K562 (cell line): ENCODE measurements around the gene AGAP3. TPM values are rescaled to one million over a fixed set of nuclear protein-coding genes. Genes with fewer than 3 reads are reported as not detected.

ENCODE experiments used
- BCOR ChIP-seq: fragments of 450-650 bp; IDR thresholded peaks from 2 replicates; pipeline ENCODE4 v1.6.1; 2016
- ELF4 ChIP-seq: fragments of 450-650 bp; formaldehyde crosslinking; IDR thresholded peaks from 2 replicates; pipeline ENCODE4 v1.4.0; 2022; ENCODE audit warnings: missing genetic modification characterization
- FOS ChIP-seq: IDR thresholded peaks from 3 replicates; pipeline ENCODE4 v1.6.1; 2011; ENCODE audit not compliant: insufficient read length; ENCODE audit errors: extremely low read depth
- HDAC1 ChIP-seq, 2 experiments: fragments of 450-650 bp; IDR thresholded peaks; 2 replicates each; pipeline ENCODE4 v1.6.1; 2016 to 2017; ENCODE audit warnings: inconsistent platforms in 1 of 2, mild to moderate bottlenecking in 1 of 2, moderate library complexity in 1 of 2
- L3MBTL2 ChIP-seq: fragments of 450-650 bp; IDR thresholded peaks from 2 replicates; pipeline ENCODE4 v1.6.1; 2016; ENCODE audit warnings: mild to moderate bottlenecking, moderate library complexity
- MAFG ChIP-seq: fragments of 450-650 bp; conservative IDR thresholded peaks from 2 replicates; pipeline ENCODE4 v1.6.1; 2016; ENCODE audit warnings: missing genetic modification characterization, missing compliant biosample characterization
- MED1 ChIP-seq: sonication (generic); formaldehyde crosslinking; IDR thresholded peaks from 2 replicates; pipeline ENCODE4 v1.8.1; 2023; ENCODE audit warnings: missing genetic modification reagents, borderline replicate concordance
- MTF1 ChIP-seq: fragments of 250-450 bp; sonication (Bioruptor Pico); IDR thresholded peaks from 2 replicates; pipeline ENCODE4 v1.9.0; 2021; ENCODE audit warnings: moderate library complexity, mild to moderate bottlenecking, inconsistent platforms, borderline replicate concordance
- NBN ChIP-seq: fragments of 450-650 bp; IDR thresholded peaks from 2 replicates; pipeline ENCODE4 v1.6.1; 2016; ENCODE audit warnings: low read depth, mild to moderate bottlenecking
- RBM22 ChIP-seq: fragments of 200-400 bp; formaldehyde crosslinking; IDR thresholded peaks from 2 replicates; pipeline ENCODE4 v1.6.1; 2018; ENCODE audit warnings: low read length, low read depth; ENCODE audit not compliant: poor library complexity, severe bottlenecking
- SETDB1 ChIP-seq: IDR thresholded peaks from one replicate; pipeline ENCODE4 v1.6.1; 2012; ENCODE audit warnings: low read length, control low read depth, inconsistent platforms
- SIN3B ChIP-seq: fragments of 450-650 bp; IDR thresholded peaks from 2 replicates; pipeline ENCODE4 v1.6.1; 2017; ENCODE audit warnings: low read depth, mild to moderate bottlenecking, moderate library complexity
- SMARCB1 ChIP-seq: IDR thresholded peaks from 2 replicates; pipeline ENCODE4 v1.6.1; 2011; ENCODE audit warnings: improper control_type of control experiment, low read depth; ENCODE audit not compliant: insufficient read length
- SMARCC2 ChIP-seq: fragments of 450-650 bp; IDR thresholded peaks from 2 replicates; pipeline ENCODE4 v1.6.1; 2017; ENCODE audit warnings: antibody characterized with exemption, moderate library complexity, mild to moderate bottlenecking, low read depth
- SRSF1 ChIP-seq: fragments of 200-400 bp; formaldehyde crosslinking; IDR thresholded peaks from 2 replicates; pipeline ENCODE4 v1.6.1; 2017; ENCODE audit warnings: mild to moderate bottlenecking, low read depth, low read length, moderate library complexity
- TBP ChIP-seq: optimal IDR thresholded peaks from 2 replicates; pipeline ENCODE3; 2011; ENCODE audit warnings: low read depth, low read length, improper control_type of control experiment
- ZNF12 ChIP-seq: sonication (generic); formaldehyde crosslinking; IDR thresholded peaks from 2 replicates; pipeline ENCODE4 v1.4.0; 2020; ENCODE audit warnings: mild to moderate bottlenecking, missing genetic modification reagents
- ZNF24 ChIP-seq: fragments of 450-650 bp; IDR thresholded peaks from 2 replicates; pipeline ENCODE4 v1.6.1; 2016
- ZNF584 ChIP-seq: fragments of 200-800 bp; sonication (Bioruptor generic); IDR thresholded peaks from 2 replicates; pipeline ENCODE4 v1.6.1; 2016; ENCODE audit warnings: low read depth, mild to moderate bottlenecking, missing genetic modification characterization, missing compliant biosample characterization
- polyA plus RNA-seq, 8 experiments: library from polyadenylated mRNA; depleted of rRNA in 4 of 8; stranded (reverse) in 5 of 8; unstranded in 3 of 8; fragments of >200 nt; fragmentation: Nextera tagmentation in 2 of 8; fragmentation: Illumina TruSeq in 1 of 8; extraction: Ambion mirVana in 2 of 8; extraction: Trizol in 1 of 8; gene quantifications; 2 replicates each; pipeline versions ENCODE4 v1.2.1 to v1.2.3, GENCODE V29; 2011 to 2014; ENCODE audit warnings: inconsistent platforms in 1 of 8, missing spikeins in 1 of 8
- total RNA-seq, 7 experiments: library from RNA; depleted of rRNA in 6 of 7; stranded (reverse); fragments of >200 nt in 6 of 7; fragmentation: Illumina TruSeq in 2 of 7; extraction: Trizol in 2 of 7; gene quantifications; 2 replicates each; pipeline versions ENCODE4 v1.2.1 to v1.2.3, GENCODE V29; 2011 to 2021; ENCODE audit warnings: low replicate concordance in 1 of 7
- TF ChIP-seq, protein P1 (sequence below), 2 experiments: fragments of 450-650 bp; conservative IDR thresholded peaks; 2 replicates each; pipeline ENCODE4 v1.6.1; 2017; ENCODE audit warnings: mild to moderate bottlenecking in 2 of 2, moderate library complexity in 2 of 2
- TF ChIP-seq, protein P2 (sequence below), 2 experiments: fragments of 450-650 bp; IDR thresholded peaks; 2 replicates each; pipeline ENCODE4 v1.6.1; 2018; ENCODE audit warnings: mild to moderate bottlenecking in 2 of 2, low read depth in 1 of 2; ENCODE audit not compliant: partially characterized antibody in 2 of 2
- TF ChIP-seq, protein P3 (sequence below): fragments of 250-450 bp; sonication (Bioruptor Pico); IDR thresholded peaks from 2 replicates; pipeline ENCODE4 v1.4.0; 2020; ENCODE audit warnings: mild to moderate bottlenecking, moderate library complexity

AGAP3 gene
- total and polyA plus RNA-seq, 9 of the 15 experiments (the other 6 are each of a cell fraction or from before 2014, with no cell fraction given): 3.4 to 208 (median 62.2) TPM

GRCh38 chr7:151038951-151039849, 47.1 kb upstream of the AGAP3 start (continued):
- TF ChIP-seq NBN: peak; percentile 95
- TF ChIP-seq, protein P1, sequence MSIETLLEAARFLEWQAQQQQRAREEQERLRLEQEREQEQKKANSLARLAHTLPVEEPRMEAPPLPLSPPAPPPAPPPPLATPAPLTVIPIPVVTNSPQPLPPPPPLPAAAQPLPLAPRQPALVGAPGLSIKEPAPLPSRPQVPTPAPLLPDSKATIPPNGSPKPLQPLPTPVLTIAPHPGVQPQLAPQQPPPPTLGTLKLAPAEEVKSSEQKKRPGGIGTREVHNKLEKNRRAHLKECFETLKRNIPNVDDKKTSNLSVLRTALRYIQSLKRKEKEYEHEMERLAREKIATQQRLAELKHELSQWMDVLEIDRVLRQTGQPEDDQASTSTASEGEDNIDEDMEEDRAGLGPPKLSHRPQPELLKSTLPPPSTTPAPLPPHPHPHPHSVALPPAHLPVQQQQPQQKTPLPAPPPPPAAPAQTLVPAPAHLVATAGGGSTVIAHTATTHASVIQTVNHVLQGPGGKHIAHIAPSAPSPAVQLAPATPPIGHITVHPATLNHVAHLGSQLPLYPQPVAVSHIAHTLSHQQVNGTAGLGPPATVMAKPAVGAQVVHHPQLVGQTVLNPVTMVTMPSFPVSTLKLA (conservative IDR thresholded peaks at IDR 0.05): peak in 1 of 2 experiments; percentile 85; a peak in 2 of 4 replicates
- peak; percentile 71 for TF ChIP-seq TBP
- peak; percentile 3 for TF ChIP-seq MAFG (tag)
- TF ChIP-seq SIN3B: no peak
- TF ChIP-seq, protein P2, sequence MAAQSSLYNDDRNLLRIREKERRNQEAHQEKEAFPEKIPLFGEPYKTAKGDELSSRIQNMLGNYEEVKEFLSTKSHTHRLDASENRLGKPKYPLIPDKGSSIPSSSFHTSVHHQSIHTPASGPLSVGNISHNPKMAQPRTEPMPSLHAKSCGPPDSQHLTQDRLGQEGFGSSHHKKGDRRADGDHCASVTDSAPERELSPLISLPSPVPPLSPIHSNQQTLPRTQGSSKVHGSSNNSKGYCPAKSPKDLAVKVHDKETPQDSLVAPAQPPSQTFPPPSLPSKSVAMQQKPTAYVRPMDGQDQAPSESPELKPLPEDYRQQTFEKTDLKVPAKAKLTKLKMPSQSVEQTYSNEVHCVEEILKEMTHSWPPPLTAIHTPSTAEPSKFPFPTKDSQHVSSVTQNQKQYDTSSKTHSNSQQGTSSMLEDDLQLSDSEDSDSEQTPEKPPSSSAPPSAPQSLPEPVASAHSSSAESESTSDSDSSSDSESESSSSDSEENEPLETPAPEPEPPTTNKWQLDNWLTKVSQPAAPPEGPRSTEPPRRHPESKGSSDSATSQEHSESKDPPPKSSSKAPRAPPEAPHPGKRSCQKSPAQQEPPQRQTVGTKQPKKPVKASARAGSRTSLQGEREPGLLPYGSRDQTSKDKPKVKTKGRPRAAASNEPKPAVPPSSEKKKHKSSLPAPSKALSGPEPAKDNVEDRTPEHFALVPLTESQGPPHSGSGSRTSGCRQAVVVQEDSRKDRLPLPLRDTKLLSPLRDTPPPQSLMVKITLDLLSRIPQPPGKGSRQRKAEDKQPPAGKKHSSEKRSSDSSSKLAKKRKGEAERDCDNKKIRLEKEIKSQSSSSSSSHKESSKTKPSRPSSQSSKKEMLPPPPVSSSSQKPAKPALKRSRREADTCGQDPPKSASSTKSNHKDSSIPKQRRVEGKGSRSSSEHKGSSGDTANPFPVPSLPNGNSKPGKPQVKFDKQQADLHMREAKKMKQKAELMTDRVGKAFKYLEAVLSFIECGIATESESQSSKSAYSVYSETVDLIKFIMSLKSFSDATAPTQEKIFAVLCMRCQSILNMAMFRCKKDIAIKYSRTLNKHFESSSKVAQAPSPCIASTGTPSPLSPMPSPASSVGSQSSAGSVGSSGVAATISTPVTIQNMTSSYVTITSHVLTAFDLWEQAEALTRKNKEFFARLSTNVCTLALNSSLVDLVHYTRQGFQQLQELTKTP (IDR thresholded peaks at IDR 0.05; ENCODE audit: low read depth in 1 of 2, partially characterized antibody in 2 of 2): peak in 1 of 2 experiments; percentile 74
- no peak for TF ChIP-seq MTF1
- peak; percentile 92 for TF ChIP-seq SMARCB1
- TF ChIP-seq SETDB1: peak; percentile 89
- peak in 1 of 2 experiments; percentile 42; a peak in 2 of 4 replicates for TF ChIP-seq HDAC1 (IDR thresholded peaks at IDR 0.05)
- TF ChIP-seq ZNF24: peak; percentile 97
- TF ChIP-seq ZNF584 (CRISPR knock-in tag): peak; percentile 55; the same call in 1 of the 2 replicates
- TF ChIP-seq L3MBTL2: peak; percentile 59
- TF ChIP-seq, protein P3, sequence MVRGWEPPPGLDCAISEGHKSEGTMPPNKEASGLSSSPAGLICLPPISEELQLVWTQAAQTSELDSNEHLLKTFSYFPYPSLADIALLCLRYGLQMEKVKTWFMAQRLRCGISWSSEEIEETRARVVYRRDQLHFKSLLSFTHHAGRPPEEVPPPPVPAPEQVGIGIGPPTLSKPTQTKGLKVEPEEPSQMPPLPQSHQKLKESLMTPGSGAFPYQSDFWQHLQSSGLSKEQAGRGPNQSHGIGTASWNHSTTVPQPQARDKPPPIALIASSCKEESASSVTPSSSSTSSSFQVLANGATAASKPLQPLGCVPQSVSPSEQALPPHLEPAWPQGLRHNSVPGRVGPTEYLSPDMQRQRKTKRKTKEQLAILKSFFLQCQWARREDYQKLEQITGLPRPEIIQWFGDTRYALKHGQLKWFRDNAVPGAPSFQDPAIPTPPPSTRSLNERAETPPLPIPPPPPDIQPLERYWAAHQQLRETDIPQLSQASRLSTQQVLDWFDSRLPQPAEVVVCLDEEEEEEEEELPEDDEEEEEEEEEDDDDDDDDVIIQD (CRISPR knock-in tag): no peak
- no peak for TF ChIP-seq SRSF1
- no peak for TF ChIP-seq MED1 (CRISPR knock-in tag)
- no peak for TF ChIP-seq ELF4 (CRISPR knock-in tag)
- no peak for TF ChIP-seq RBM22
- peak; percentile 87 for TF ChIP-seq FOS
- peak; percentile 100 for TF ChIP-seq SMARCC2
- peak; percentile 91 for TF ChIP-seq BCOR
- no peak; the same call in 1 of the 2 replicates for TF ChIP-seq ZNF12 (CRISPR knock-in tag)
